OCI-LY7 (cell line): Measurements from ENCODE around the gene RXRA. TPM values are rescaled to one million over a fixed set of nuclear protein-coding genes. Genes with fewer than 3 reads are reported as not detected.

Experiments
- BruUV-seq: library from RNA; stranded (reverse); fragments of 400-500 nt; replicated peaks from 2 replicates; lab custom pipeline; 2021; lab: Mats Ljungman, UMichigan
- CTCF ChIA-PET: fragments of 300-600 bp; sonication (Branson Sonifier 250); formaldehyde crosslinking; loops from one replicate; lab custom pipeline; 2022; ENCODE audit warnings: antibody characterized with exemption; ENCODE audit not compliant: unreplicated experiment; lab: Charles Lee
- POLR2A ChIA-PET: fragments of 300-600 bp; sonication (Branson Sonifier 250); formaldehyde crosslinking; loops from one replicate; lab custom pipeline; 2022; ENCODE audit warnings: antibody characterized with exemption; lab: Charles Lee
- DNase-seq: peaks from one replicate; pipeline ENCODE4 v3.0.0-alpha.2; 2015; ENCODE audit warnings: low spot score
- H2AFZ ChIP-seq: fragments of 200-600 bp; sonication (generic), shearing (Covaris generic); 2 replicates; pipeline ENCODE4 v1.6.1; 2014; ENCODE audit warnings: mild to moderate bottlenecking, antibody characterized with exemption, low read length, moderate library complexity
- H3K27ac ChIP-seq: fragments of 200-600 bp; sonication (generic); 2 replicates; pipeline ENCODE4 v1.5.1; 2014; ENCODE audit warnings: mixed run types, low read depth, mild to moderate bottlenecking, moderate library complexity, low read length, inconsistent platforms; ENCODE audit not compliant: poor library complexity, severe bottlenecking
- H3K36me3 ChIP-seq: fragments of 200-600 bp; sonication (generic); 2 replicates; pipeline ENCODE4 v1.6.1; 2014; ENCODE audit warnings: mild to moderate bottlenecking, antibody characterized with exemption, low read length, moderate library complexity, mixed read lengths; ENCODE audit not compliant: insufficient read depth
- H3K4me1 ChIP-seq: fragments of 200-600 bp; sonication (generic); 2 replicates; pipeline ENCODE4 v1.5.1; 2014; ENCODE audit warnings: mild to moderate bottlenecking, low read length; ENCODE audit not compliant: insufficient read depth, poor library complexity, severe bottlenecking
- H3K4me2 ChIP-seq: fragments of 200-600 bp; sonication (generic); 2 replicates; pipeline ENCODE4 v1.6.1; 2014; ENCODE audit warnings: mild to moderate bottlenecking, low read length
- H3K4me3 ChIP-seq: fragments of 200-600 bp; sonication (generic); 2 replicates; pipeline ENCODE4 v1.5.1; 2014; ENCODE audit warnings: mild to moderate bottlenecking, low read depth, low read length; ENCODE audit not compliant: poor library complexity, severe bottlenecking
- H3K79me2 ChIP-seq: fragments of 200-600 bp; sonication (generic); 2 replicates; pipeline ENCODE4 v1.6.1; 2016; ENCODE audit warnings: low read depth, mild to moderate bottlenecking, low read length, moderate library complexity, mixed read lengths; ENCODE audit not compliant: insufficient read depth
- H3K9me2 ChIP-seq: fragments of 200-600 bp; sonication (generic); 2 replicates; pipeline ENCODE4 v1.6.1; 2016; ENCODE audit warnings: mild to moderate bottlenecking, low read length, mixed read lengths; ENCODE audit not compliant: insufficient read depth
- H3K9me3 ChIP-seq: fragments of 200-600 bp; sonication (generic); 2 replicates; pipeline ENCODE4 v1.6.1; 2014; ENCODE audit warnings: mild to moderate bottlenecking, mixed run types, low read length, mixed read lengths
- H4K20me1 ChIP-seq: fragments of 200-600 bp; sonication (generic); 2 replicates; pipeline ENCODE4 v1.6.1; 2014; ENCODE audit warnings: mild to moderate bottlenecking, antibody characterized with exemption, low read length, moderate library complexity, mixed read lengths; ENCODE audit not compliant: insufficient read depth
- EZH2phosphoT487 ChIP-seq: fragments of 200-600 bp; sonication (generic); IDR thresholded peaks from 2 replicates; pipeline ENCODE4 v1.6.1; 2018; ENCODE audit warnings: low read depth, borderline replicate concordance, mild to moderate bottlenecking, mixed run types, antibody characterized with exemption, low read length, moderate library complexity, mixed read lengths
- intact Hi-C: fragments of 100-400 bp; cut with micrococcal nuclease; formaldehyde crosslinking; loops from one replicate; pipeline ENCODE4 v1.10.0; 2022; ENCODE audit not compliant: unreplicated experiment
- total RNA-seq, 2 experiments: library from RNA; depleted of rRNA in 1 of 2; stranded (reverse); fragments of >200 nt in 1 of 2; shearing (Covaris generic) in 1 of 2; gene quantifications; 2 replicates each; pipeline ENCODE4 v1.2.3, GENCODE V29; 2014 to 2022
- TF ChIP-seq, protein P1 (sequence below): fragments of 200-600 bp; sonication (generic); conservative IDR thresholded peaks from 2 replicates; pipeline ENCODE4 v1.5.1; 2014; ENCODE audit warnings: mild to moderate bottlenecking, antibody characterized with exemption, low read length, moderate library complexity, mixed read lengths

RXRA gene
- total RNA-seq, 2 experiments from 2014 or later, result 0.25 to 0.40 TPM

DNA sequence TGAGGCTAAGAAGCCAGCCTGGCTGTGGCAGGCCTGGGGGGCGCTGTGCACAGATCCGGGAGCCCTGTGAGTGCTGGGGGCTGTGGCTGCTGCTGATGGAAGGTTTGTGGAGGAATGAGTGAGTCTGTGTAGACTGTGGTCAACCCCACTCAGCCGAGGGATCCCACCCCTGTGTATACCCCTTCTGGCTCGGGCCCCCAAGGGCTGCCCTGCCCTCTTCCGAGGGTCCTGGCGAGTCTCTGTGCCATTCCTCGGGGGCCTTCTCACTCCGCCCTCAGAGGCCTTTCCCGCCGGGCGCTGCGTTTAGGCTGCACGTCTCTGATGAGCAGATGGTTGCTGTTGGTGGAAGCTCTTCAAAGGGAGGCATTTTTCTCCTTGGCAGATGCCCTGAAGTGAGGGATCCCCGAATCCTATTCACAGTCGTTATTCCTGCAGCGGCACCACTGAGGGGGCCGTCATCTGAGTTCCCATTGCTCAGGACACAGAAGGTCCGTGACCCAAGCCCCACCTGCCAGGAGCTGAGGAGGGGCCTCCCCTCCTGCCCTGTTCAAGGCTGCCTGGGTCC, 94.1 kb downstream of the RXRA start:
- Histone ChIP-seq H3K4me3 (no peak overlapping the region), H3K4me1 (no peaks in the 10 kb centered on the region), H3K79me2 (no peaks in the 10 kb centered on the region), H3K4me2 (no peak overlapping the region), H3K9me2 (no peaks in the 10 kb centered on the region), H3K9me3 (no peaks in the 10 kb centered on the region), H3K36me3 (no peaks in the 10 kb centered on the region), H2AFZ (no peak overlapping the region), H4K20me1 (no peaks in the 10 kb centered on the region), H3K27ac (no peak overlapping the region)
- CTCF ChIA-PET, result no interaction called here
- POLR2A ChIA-PET, result no interaction called here
- no TSS peak for BruUV-seq
- intact Hi-C loops, result no loop called here
- no peak for DNase-seq
- TF ChIP-seq, protein P1, sequence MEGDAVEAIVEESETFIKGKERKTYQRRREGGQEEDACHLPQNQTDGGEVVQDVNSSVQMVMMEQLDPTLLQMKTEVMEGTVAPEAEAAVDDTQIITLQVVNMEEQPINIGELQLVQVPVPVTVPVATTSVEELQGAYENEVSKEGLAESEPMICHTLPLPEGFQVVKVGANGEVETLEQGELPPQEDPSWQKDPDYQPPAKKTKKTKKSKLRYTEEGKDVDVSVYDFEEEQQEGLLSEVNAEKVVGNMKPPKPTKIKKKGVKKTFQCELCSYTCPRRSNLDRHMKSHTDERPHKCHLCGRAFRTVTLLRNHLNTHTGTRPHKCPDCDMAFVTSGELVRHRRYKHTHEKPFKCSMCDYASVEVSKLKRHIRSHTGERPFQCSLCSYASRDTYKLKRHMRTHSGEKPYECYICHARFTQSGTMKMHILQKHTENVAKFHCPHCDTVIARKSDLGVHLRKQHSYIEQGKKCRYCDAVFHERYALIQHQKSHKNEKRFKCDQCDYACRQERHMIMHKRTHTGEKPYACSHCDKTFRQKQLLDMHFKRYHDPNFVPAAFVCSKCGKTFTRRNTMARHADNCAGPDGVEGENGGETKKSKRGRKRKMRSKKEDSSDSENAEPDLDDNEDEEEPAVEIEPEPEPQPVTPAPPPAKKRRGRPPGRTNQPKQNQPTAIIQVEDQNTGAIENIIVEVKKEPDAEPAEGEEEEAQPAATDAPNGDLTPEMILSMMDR, result no peak
- TF ChIP-seq EZH2phosphoT487, result no peak

- Histone ChIP-seq H3K4me3 (no peak overlapping the region), H3K4me2 (no peak overlapping the region), H3K27ac (no peak overlapping the region), H3K9me2 (no peaks in the 10 kb centered on the region), H3K36me3 (no peaks in the 10 kb centered on the region), H3K9me3 (no peaks in the 10 kb centered on the region), H3K79me2 (no peaks in the 10 kb centered on the region), H4K20me1 (no peaks in the 10 kb centered on the region), H3K4me1 (no peaks in the 10 kb centered on the region), H2AFZ (no peak overlapping the region)
- intact Hi-C loops, result no loop called here
- ChIA-PET CTCF (no interaction called here), POLR2A (no interaction called here)
- BruUV-seq, result no TSS peak
- TF ChIP-seq, protein P1, result no peak
- no peak for TF ChIP-seq EZH2phosphoT487
- no peak for DNase-seq
These were observed 94.7 kb downstream of the RXRA start for GRCh38 chr9:134420974-134421432.

GRCh38 chr9:134421888-134422287, 95.6 kb downstream of the RXRA start:
- intact Hi-C loops, result no loop called here
- H3K4me1 ChIP-seq, result no peaks in the 10 kb centered on the region
- no peak for DNase-seq
- no peaks in the 10 kb centered on the region for H3K9me2 ChIP-seq
- H3K27ac ChIP-seq, result no peak overlapping the region
- TF ChIP-seq EZH2phosphoT487, result no peak
- TF ChIP-seq, protein P1, result no peak
- no peaks in the 10 kb centered on the region for H4K20me1 ChIP-seq
- no peaks in the 10 kb centered on the region for H3K36me3 ChIP-seq
- CTCF ChIA-PET, result no interaction called here
- H3K9me3 ChIP-seq, result no peaks in the 10 kb centered on the region
- POLR2A ChIA-PET, result no interaction called here
- H2AFZ ChIP-seq, result no peak overlapping the region
- H3K4me3 ChIP-seq, result no peak overlapping the region
- no peak overlapping the region for H3K4me2 ChIP-seq
- BruUV-seq, result no TSS peak
- H3K79me2 ChIP-seq, result no peaks in the 10 kb centered on the region
